ENCODE measurements around the gene SH3YL1. TPM values are rescaled to one million over a fixed set of nuclear protein-coding genes. Genes with fewer than 3 reads are reported as not detected.
A peak's percentile ranks its signal among the peaks of the same experiment; 100 is the strongest.

Gene SH3YL1
- total RNA-seq, 1 donor from 2014 or later: 34.7 TPM

GRCh38 chr2:278312-278926 lies 14.6 kb upstream of the SH3YL1 start:
- Mint-ChIP-seq H3K27ac (no peak overlapping the region), H3K4me3 (ENCODE audit: low read depth) (no peak overlapping the region), H3K36me3 (ENCODE audit: low read depth) (peaks cover 73% of the 10 kb centered on the region), H3K9me3 (no peaks in the 10 kb centered on the region), H3K27me3 (ENCODE audit: low read depth) (no peaks in the 10 kb centered on the region), H3K4me1 (ENCODE audit: low read depth) (no peaks in the 10 kb centered on the region)
- intact Hi-C loops (cut with micrococcal nuclease): no loop called here
- DNase-seq (ENCODE audit: low spot score): no peak

- Mint-ChIP-seq H3K36me3 (ENCODE audit: low read depth) (peaks cover 66% of the 10 kb centered on the region), H3K4me3 (ENCODE audit: low read depth) (no peak overlapping the region), H3K9me3 (no peaks in the 10 kb centered on the region), H3K27ac (no peak overlapping the region), H3K4me1 (ENCODE audit: low read depth) (peaks cover 6% of the 10 kb centered on the region), H3K27me3 (ENCODE audit: low read depth) (no peaks in the 10 kb centered on the region)
- intact Hi-C loops (cut with micrococcal nuclease): no loop called here
- no peak for DNase-seq (ENCODE audit: low spot score)
Measured at GRCh38 chr2:275466-275865, 11.6 kb upstream of the SH3YL1 start.

GRCh38 chr2:274503-274902 lies 10.7 kb upstream of the SH3YL1 start:
- intact Hi-C loops (cut with micrococcal nuclease): no loop called here
- Mint-ChIP-seq H3K27ac (no peak overlapping the region), H3K4me3 (ENCODE audit: low read depth) (no peak overlapping the region), H3K36me3 (ENCODE audit: low read depth) (peaks cover 67% of the 10 kb centered on the region), H3K27me3 (ENCODE audit: low read depth) (no peaks in the 10 kb centered on the region), H3K4me1 (ENCODE audit: low read depth) (peaks cover 13% of the 10 kb centered on the region), H3K9me3 (no peaks in the 10 kb centered on the region)
- DNase-seq (ENCODE audit: low spot score): no peak

- DNase-seq (ENCODE audit: low spot score): no peak
- H3K4me3 Mint-ChIP-seq (ENCODE audit: low read depth): no peak overlapping the region
- intact Hi-C loops (cut with micrococcal nuclease): no loop called here
- no peaks in the 10 kb centered on the region for H3K27me3 Mint-ChIP-seq (ENCODE audit: low read depth)
- H3K27ac Mint-ChIP-seq: no peak overlapping the region
- H3K4me1 Mint-ChIP-seq (ENCODE audit: low read depth): peaks cover 20% of the 10 kb centered on the region
- no peaks in the 10 kb centered on the region for H3K9me3 Mint-ChIP-seq
- H3K36me3 Mint-ChIP-seq (ENCODE audit: low read depth): peaks cover 61% of the 10 kb centered on the region
Measured at GRCh38 chr2:273333-273732, 9.5 kb upstream of the SH3YL1 start.

GRCh38 chr2:271917-272316 lies 8.1 kb upstream of the SH3YL1 start:
- no peak for DNase-seq (ENCODE audit: low spot score)
- Mint-ChIP-seq H3K4me3 (ENCODE audit: low read depth) (no peak overlapping the region), H3K27me3 (ENCODE audit: low read depth) (no peaks in the 10 kb centered on the region), H3K36me3 (ENCODE audit: low read depth) (peaks cover 55% of the 10 kb centered on the region), H3K9me3 (no peaks in the 10 kb centered on the region), H3K4me1 (ENCODE audit: low read depth) (peaks cover 30% of the 10 kb centered on the region), H3K27ac (no peak overlapping the region)
- intact Hi-C loops (cut with micrococcal nuclease): no loop called here

GRCh38 chr2:270861-271260 lies 7.0 kb upstream of the SH3YL1 start:
- intact Hi-C loops (cut with micrococcal nuclease): no loop called here
- DNase-seq (ENCODE audit: low spot score): no peak
- Mint-ChIP-seq H3K27ac (no peak overlapping the region), H3K4me3 (ENCODE audit: low read depth) (no peak overlapping the region), H3K9me3 (no peaks in the 10 kb centered on the region), H3K36me3 (ENCODE audit: low read depth) (peaks cover 51% of the 10 kb centered on the region), H3K27me3 (ENCODE audit: low read depth) (no peaks in the 10 kb centered on the region), H3K4me1 (ENCODE audit: low read depth) (peaks cover 39% of the 10 kb centered on the region)

GRCh38 chr2:269356-270030 lies 5.7 kb upstream of the SH3YL1 start:
- no peak for DNase-seq (ENCODE audit: low spot score)
- peaks cover 48% of the 10 kb centered on the region for H3K36me3 Mint-ChIP-seq (ENCODE audit: low read depth)
- no peak overlapping the region for H3K27ac Mint-ChIP-seq
- H3K27me3 Mint-ChIP-seq (ENCODE audit: low read depth): no peaks in the 10 kb centered on the region
- H3K4me3 Mint-ChIP-seq (ENCODE audit: low read depth): no peak overlapping the region
- intact Hi-C loops (cut with micrococcal nuclease): no loop called here
- peaks cover 42% of the 10 kb centered on the region for H3K4me1 Mint-ChIP-seq (ENCODE audit: low read depth)
- no peaks in the 10 kb centered on the region for H3K9me3 Mint-ChIP-seq

GRCh38 chr2:268323-268722 lies 4.5 kb upstream of the SH3YL1 start:
- no peak overlapping the region for H3K4me3 Mint-ChIP-seq (ENCODE audit: low read depth)
- no peaks in the 10 kb centered on the region for H3K27me3 Mint-ChIP-seq (ENCODE audit: low read depth)

GRCh38 chr2:264493-265468 lies 949 bp upstream of the SH3YL1 start, which contains the start of gene ACP1:
Gene ACP1, plus strand, starts transcription at chr2:264947. Its CDS starts 18 bp downstream, at chr2:264965.
- peaks cover 47% of the 10 kb centered on the region for H3K4me1 Mint-ChIP-seq (ENCODE audit: low read depth)
- intact Hi-C loops (cut with micrococcal nuclease): loop anchor here (1.0 to 5.0 kb wide), 4 partner anchors 35 to 412 kb away; partner anchors contain the start of gene TMEM18
- peak within 1 kb of the TSS; percentile 93 for H3K27ac Mint-ChIP-seq

More at GRCh38 chr2:268323-268722, 4.5 kb upstream of the SH3YL1 start:
- Mint-ChIP-seq H3K9me3 (no peaks in the 10 kb centered on the region), H3K36me3 (ENCODE audit: low read depth) (peaks cover 49% of the 10 kb centered on the region), H3K27ac (no peak overlapping the region), H3K4me1 (ENCODE audit: low read depth) (peaks cover 42% of the 10 kb centered on the region)
- intact Hi-C loops (cut with micrococcal nuclease): no loop called here
- no peak for DNase-seq (ENCODE audit: low spot score)

GRCh38 chr2:263022-263738 lies 652 bp downstream of the SH3YL1 start:
- Mint-ChIP-seq H3K4me1 (ENCODE audit: low read depth) (peaks cover 36% of the 10 kb centered on the region), H3K27ac (peak overlapping the region; percentile 60), H3K9me3 (peaks cover 18% of the 10 kb centered on the region), H3K36me3 (ENCODE audit: low read depth) (peaks cover 62% of the 10 kb centered on the region), H3K4me3 (ENCODE audit: low read depth) (peak overlapping the region; percentile 93), H3K27me3 (ENCODE audit: low read depth) (no peaks in the 10 kb centered on the region)
- no peak for DNase-seq (ENCODE audit: low spot score)
- intact Hi-C loops (cut with micrococcal nuclease): loop anchor here (5.0 kb wide), 1 partner anchor 129 kb away; no protein-coding TSS in a partner anchor

More at GRCh38 chr2:264493-265468, 949 bp upstream of the SH3YL1 start, which contains the start of gene ACP1:
- DNase-seq (ENCODE audit: low spot score): peak; percentile 93
- Mint-ChIP-seq H3K9me3 (peaks cover 5% of the 10 kb centered on the region), H3K27me3 (ENCODE audit: low read depth) (no peaks in the 10 kb centered on the region), H3K4me3 (ENCODE audit: low read depth) (peak within 1 kb of the TSS; percentile 93), H3K36me3 (ENCODE audit: low read depth) (peaks cover 51% of the 10 kb centered on the region)

- Mint-ChIP-seq H3K36me3 (ENCODE audit: low read depth) (peaks cover 60% of the 10 kb centered on the region), H3K4me1 (ENCODE audit: low read depth) (peaks cover 28% of the 10 kb centered on the region), H3K4me3 (ENCODE audit: low read depth) (peak overlapping the region; percentile 45)
Measured at GRCh38 chr2:262117-262516, 1.7 kb downstream of the SH3YL1 start.

More at GRCh38 chr2:262117-262516, 1.7 kb downstream of the SH3YL1 start:
- peak overlapping the region; percentile 60 for H3K27ac Mint-ChIP-seq
- H3K27me3 Mint-ChIP-seq (ENCODE audit: low read depth): no peaks in the 10 kb centered on the region
- intact Hi-C loops (cut with micrococcal nuclease): loop anchor here (5.0 kb wide), 1 partner anchor 130 kb away; no protein-coding TSS in a partner anchor
- H3K9me3 Mint-ChIP-seq: peaks cover 29% of the 10 kb centered on the region
- no peak for DNase-seq (ENCODE audit: low spot score)
